Keratinocyte (primary cell): ENCODE results near the gene ATG9B. TPM values are rescaled to one million over a fixed set of nuclear protein-coding genes. Genes with fewer than 3 reads are reported as not detected.

Source experiments
- DNase-seq: peaks from one replicate; pipeline ENCODE4 v3.0.0-alpha.2; 2011; ENCODE audit warnings: low read depth, missing footprints, low spot score
- FAIRE-seq: peaks from 2 replicates; lab custom pipeline; 2011; peaks lifted over from hg19 to GRCh38; lab: Jason Lieb, UNC
- H2AFZ ChIP-seq: 2 replicates; pipeline ENCODE4 v1.6.0; 2012; ENCODE audit warnings: low read length, control low read depth, inconsistent platforms; ENCODE audit not compliant: control insufficient read depth
- H3K27ac ChIP-seq: 2 replicates; pipeline ENCODE4 v1.5.1; 2011; ENCODE audit warnings: low read length; ENCODE audit not compliant: control insufficient read depth, insufficient read depth
- H3K27me3 ChIP-seq: 3 replicates; pipeline ENCODE4 v1.6.0; 2011; ENCODE audit warnings: low read length; ENCODE audit not compliant: control insufficient read depth, insufficient read depth; ENCODE audit errors: extremely low read depth
- H3K36me3 ChIP-seq, 2 experiments: 2 replicates in 1 of 2; 3 replicates in 1 of 2; pipeline ENCODE4 v1.5.1; 2011; ENCODE audit warnings: low read length in 2 of 2, mild to moderate bottlenecking in 1 of 2; ENCODE audit not compliant: control insufficient read depth in 2 of 2, insufficient read depth in 2 of 2; ENCODE audit errors: extremely low read depth in 1 of 2
- H3K4me1 ChIP-seq: 3 replicates; pipeline ENCODE4 v1.5.1; 2011; ENCODE audit warnings: low read length; ENCODE audit not compliant: control insufficient read depth, insufficient read depth; ENCODE audit errors: extremely low read depth
- H3K4me2 ChIP-seq: 3 replicates; pipeline ENCODE4 v1.6.0; 2011; ENCODE audit warnings: low read depth, low read length; ENCODE audit not compliant: control insufficient read depth, insufficient read depth; ENCODE audit errors: extremely low read depth
- H3K4me3 ChIP-seq, 3 experiments: fragments of 200-600 bp in 1 of 3; sonication (generic) in 1 of 3; 2 replicates in 2 of 3; 3 replicates in 1 of 3; pipeline ENCODE4 v1.5.1; 2011 to 2016; ENCODE audit warnings: low read length in 3 of 3, mild to moderate bottlenecking in 3 of 3, control low read depth in 2 of 3, inconsistent platforms in 1 of 3, low read depth in 1 of 3, mixed read lengths in 1 of 3, mixed run types in 1 of 3, moderate library complexity in 1 of 3; ENCODE audit not compliant: control insufficient read depth in 2 of 3, insufficient read depth in 2 of 3; ENCODE audit errors: extremely low read depth in 1 of 3
- H3K79me2 ChIP-seq: 2 replicates; pipeline ENCODE4 v1.6.0; 2012; ENCODE audit warnings: low read length; ENCODE audit not compliant: control insufficient read depth, insufficient read depth
- H3K9ac ChIP-seq: 3 replicates; pipeline ENCODE4 v1.6.0; 2011; ENCODE audit warnings: low read length; ENCODE audit not compliant: control insufficient read depth, insufficient read depth; ENCODE audit errors: extremely low read depth
- H3K9me1 ChIP-seq: 3 replicates; pipeline ENCODE4 v1.6.0; 2011; ENCODE audit warnings: low read length; ENCODE audit not compliant: control insufficient read depth, insufficient read depth; ENCODE audit errors: extremely low read depth
- H3K9me3 ChIP-seq: 2 replicates; pipeline ENCODE4 v1.5.1; 2012; ENCODE audit warnings: low read depth, low read length; ENCODE audit not compliant: control insufficient read depth
- H4K20me1 ChIP-seq: 3 replicates; pipeline ENCODE4 v1.6.0; 2011; ENCODE audit warnings: low read length; ENCODE audit not compliant: control insufficient read depth, insufficient read depth; ENCODE audit errors: extremely low read depth
- EZH2 ChIP-seq: IDR thresholded peaks from one replicate; pipeline ENCODE4 v1.6.1; 2012; ENCODE audit warnings: inconsistent platforms, mild to moderate bottlenecking, low read length, moderate library complexity
- dilution Hi-C: fragments of 300-500 bp; cut with MboI; formaldehyde crosslinking; loops from one replicate; pipeline ENCODE4 v1.7.0; 2020; ENCODE audit warnings: low sequenced_read_pairs; ENCODE audit not compliant: extremely low pct_ligation_motif_present
- polyA plus RNA-seq, 5 experiments: library from polyadenylated mRNA; depleted of rRNA in 3 of 5; stranded (reverse) in 3 of 5; stranded (forward) in 1 of 5; unstranded in 1 of 5; fragments of >200 nt; gene quantifications; 1 replicate in 1 of 5; 2 replicates in 3 of 5; 3 replicates in 1 of 5; pipeline versions ENCODE4 v1.2.1 to v1.2.3, GENCODE V29; 2011 to 2012; ENCODE audit warnings: missing spikeins in 2 of 5, low read depth in 1 of 5, low replicate concordance in 1 of 5
- TF ChIP-seq, protein P1 (sequence below), 3 experiments: IDR thresholded peaks in 1 of 3; conservative IDR thresholded peaks in 1 of 3; optimal IDR thresholded peaks in 1 of 3; 2 replicates in 2 of 3; 3 replicates in 1 of 3; pipeline versions ENCODE3 to v1.5.1; 2011; ENCODE audit warnings: low read length in 3 of 3, mild to moderate bottlenecking in 3 of 3, moderate library complexity in 2 of 3, control low read depth in 1 of 3, inconsistent platforms in 1 of 3; ENCODE audit not compliant: insufficient read depth in 2 of 3; ENCODE audit errors: extremely low read depth in 1 of 3

The ATG9B gene
- polyA plus RNA-seq, 1 donor (not counting 4 experiments of a cell fraction or from before 2014, with no cell fraction given) = 0.12 TPM

DNA sequence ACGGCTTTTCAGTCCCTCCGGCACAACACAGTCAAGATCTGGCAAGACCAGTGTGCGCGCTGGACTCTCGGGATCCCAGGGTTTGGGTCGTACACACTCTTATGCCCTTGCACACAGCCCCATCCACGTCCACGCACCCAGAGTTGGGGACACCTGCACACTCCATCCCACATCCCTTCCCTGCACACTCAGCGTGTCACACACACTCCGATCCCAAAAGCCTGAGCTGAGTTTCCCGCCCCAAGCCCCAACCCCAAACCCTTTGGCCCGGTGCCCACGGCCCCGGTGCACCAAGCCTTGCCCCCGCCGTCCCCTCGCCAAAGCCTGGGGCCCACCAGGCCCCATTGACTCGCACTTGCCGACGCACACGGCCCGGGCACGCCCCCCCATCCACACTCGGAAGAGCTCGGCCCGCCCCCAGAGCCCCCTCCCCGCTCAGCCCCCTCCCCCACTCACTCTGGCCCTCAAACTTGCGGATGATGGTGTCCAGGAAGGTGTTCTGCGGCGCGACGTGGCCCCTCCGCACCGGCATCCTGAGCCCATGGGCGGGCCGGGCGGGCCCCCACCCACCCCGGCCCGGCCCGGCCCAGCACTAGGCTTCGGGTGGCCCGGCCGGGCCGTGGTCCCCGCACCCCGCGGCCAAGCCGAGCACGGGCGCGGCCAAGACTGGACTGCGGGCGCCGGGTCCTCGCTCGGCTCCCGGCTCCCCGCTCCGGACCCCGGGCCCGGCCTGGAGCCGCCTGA, 46.7 kb downstream of the ATG9B start:
- no peak overlapping the region for H2AFZ ChIP-seq
- H3K4me3 ChIP-seq = no peak overlapping the region
- peak; percentile 92 for TF ChIP-seq EZH2
- TF ChIP-seq, protein P1, sequence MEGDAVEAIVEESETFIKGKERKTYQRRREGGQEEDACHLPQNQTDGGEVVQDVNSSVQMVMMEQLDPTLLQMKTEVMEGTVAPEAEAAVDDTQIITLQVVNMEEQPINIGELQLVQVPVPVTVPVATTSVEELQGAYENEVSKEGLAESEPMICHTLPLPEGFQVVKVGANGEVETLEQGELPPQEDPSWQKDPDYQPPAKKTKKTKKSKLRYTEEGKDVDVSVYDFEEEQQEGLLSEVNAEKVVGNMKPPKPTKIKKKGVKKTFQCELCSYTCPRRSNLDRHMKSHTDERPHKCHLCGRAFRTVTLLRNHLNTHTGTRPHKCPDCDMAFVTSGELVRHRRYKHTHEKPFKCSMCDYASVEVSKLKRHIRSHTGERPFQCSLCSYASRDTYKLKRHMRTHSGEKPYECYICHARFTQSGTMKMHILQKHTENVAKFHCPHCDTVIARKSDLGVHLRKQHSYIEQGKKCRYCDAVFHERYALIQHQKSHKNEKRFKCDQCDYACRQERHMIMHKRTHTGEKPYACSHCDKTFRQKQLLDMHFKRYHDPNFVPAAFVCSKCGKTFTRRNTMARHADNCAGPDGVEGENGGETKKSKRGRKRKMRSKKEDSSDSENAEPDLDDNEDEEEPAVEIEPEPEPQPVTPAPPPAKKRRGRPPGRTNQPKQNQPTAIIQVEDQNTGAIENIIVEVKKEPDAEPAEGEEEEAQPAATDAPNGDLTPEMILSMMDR (optimal IDR thresholded peaks at IDR 0.05 in 1 of 3, IDR thresholded peaks at IDR 0.05 in 1 of 3, conservative IDR thresholded peaks at IDR 0.05 in 1 of 3; ENCODE audit: extremely low read depth in 1 of 3, insufficient read depth in 2 of 3, low read length in 3 of 3) = no peak
- H3K4me2 ChIP-seq = no peak overlapping the region
- no peak overlapping the region for H3K27ac ChIP-seq
- no peaks in the 10 kb centered on the region for H3K79me2 ChIP-seq
- DNase-seq (no peak), FAIRE-seq (no peak)
- H4K20me1 ChIP-seq = no peaks in the 10 kb centered on the region
- no peaks in the 10 kb centered on the region for H3K36me3 ChIP-seq
- H3K9me3 ChIP-seq = no peaks in the 10 kb centered on the region
- peaks cover 2% of the 10 kb centered on the region for H3K4me1 ChIP-seq
- no peaks in the 10 kb centered on the region for H3K9me1 ChIP-seq
- dilution Hi-C loops = no loop called here
- H3K9ac ChIP-seq = no peak overlapping the region
- peaks cover 79% of the 10 kb centered on the region for H3K27me3 ChIP-seq

DNA sequence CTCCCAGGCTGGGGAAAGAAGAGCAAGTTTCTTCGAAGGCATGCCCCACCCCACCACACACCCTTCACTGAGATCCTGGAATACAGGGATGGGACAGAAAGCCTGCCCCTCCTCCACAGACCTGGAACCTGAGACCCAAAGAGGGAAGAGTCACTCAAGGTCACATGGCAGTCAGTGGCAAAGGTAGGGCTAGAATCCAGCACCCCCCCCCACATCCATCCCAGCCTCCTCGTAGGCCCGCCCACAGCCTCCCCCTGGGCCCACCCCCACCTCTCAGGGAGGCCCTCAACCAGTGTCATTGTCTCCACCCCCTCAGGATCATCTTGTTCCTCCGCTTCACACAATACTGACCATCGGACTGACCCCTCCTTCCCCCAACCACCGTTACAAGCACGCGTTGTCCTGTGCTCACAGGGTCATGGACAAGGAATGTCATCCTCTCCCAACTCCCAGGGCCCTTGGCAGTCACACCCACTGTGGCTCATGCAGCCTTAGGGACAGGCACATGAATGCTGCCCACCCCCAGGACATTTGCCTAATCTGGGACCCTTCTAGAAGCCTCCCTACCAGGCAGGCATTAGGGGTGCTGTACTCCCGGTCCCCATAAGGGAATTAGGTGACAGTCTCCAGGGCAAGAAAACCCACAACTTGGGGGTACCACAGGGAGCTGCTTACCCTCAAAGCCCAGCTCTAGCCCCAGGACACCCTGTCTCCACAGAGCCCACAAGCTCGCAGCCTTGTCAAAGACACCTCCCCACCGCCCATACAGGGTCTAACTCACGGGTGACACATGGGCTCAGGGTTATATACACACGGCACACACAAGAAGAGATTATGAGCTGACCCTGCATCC, 47.5 kb downstream of the ATG9B start:
- no peaks in the 10 kb centered on the region for H3K9me1 ChIP-seq
- no peaks in the 10 kb centered on the region for H3K36me3 ChIP-seq
- FAIRE-seq (no peak), DNase-seq (no peak)
- H3K4me3 ChIP-seq = no peak overlapping the region
- TF ChIP-seq, protein P1 (optimal IDR thresholded peaks at IDR 0.05 in 1 of 3, IDR thresholded peaks at IDR 0.05 in 1 of 3, conservative IDR thresholded peaks at IDR 0.05 in 1 of 3; ENCODE audit: extremely low read depth in 1 of 3, insufficient read depth in 2 of 3, low read length in 3 of 3) = no peak
- no peaks in the 10 kb centered on the region for H3K9me3 ChIP-seq
- H4K20me1 ChIP-seq = no peaks in the 10 kb centered on the region
- no peaks in the 10 kb centered on the region for H3K79me2 ChIP-seq
- H3K27me3 ChIP-seq = peaks cover 78% of the 10 kb centered on the region
- dilution Hi-C loops = no loop called here
- no peak overlapping the region for H3K27ac ChIP-seq
- H3K4me1 ChIP-seq = peaks cover 2% of the 10 kb centered on the region
- no peak overlapping the region for H3K9ac ChIP-seq
- H2AFZ ChIP-seq = no peak overlapping the region
- H3K4me2 ChIP-seq = no peak overlapping the region
